MM.1S (cell line): Measurements from ENCODE around the gene CISH.

Source experiments
- EZH2phosphoT487 ChIP-seq: fragments of 300-600 bp; sonication (generic); IDR thresholded peaks from 2 replicates; pipeline ENCODE4 v1.6.1; 2018; ENCODE audit warnings: antibody characterized with exemption, low read length
- TF ChIP-seq, protein P1 (sequence below): fragments of 300-600 bp; sonication (generic); IDR thresholded peaks from 2 replicates; pipeline ENCODE4 v1.5.1; 2016; ENCODE audit warnings: antibody characterized with exemption, low read length, mixed read lengths

DNA sequence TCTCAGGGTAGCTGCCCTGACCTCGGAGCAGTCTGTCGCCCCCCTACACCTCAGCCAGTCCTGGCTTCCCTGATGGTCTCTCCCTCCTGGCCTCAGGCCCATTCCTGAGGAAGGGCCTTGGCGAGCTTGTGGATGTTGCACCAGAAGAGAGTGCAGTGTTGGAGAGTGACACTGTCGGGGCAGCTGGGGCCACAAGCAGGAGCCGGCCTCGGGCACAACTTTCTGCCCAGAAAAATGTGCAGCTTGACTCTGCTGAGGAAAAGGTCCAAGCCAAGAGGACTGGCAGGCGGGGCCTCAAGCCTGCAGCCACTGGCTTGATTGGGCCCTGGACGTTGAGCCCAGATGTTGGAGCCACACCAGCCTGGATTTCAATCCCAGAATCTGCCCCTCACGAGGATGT lies 29.5 kb downstream of the CISH start:
- TF ChIP-seq, protein P1, sequence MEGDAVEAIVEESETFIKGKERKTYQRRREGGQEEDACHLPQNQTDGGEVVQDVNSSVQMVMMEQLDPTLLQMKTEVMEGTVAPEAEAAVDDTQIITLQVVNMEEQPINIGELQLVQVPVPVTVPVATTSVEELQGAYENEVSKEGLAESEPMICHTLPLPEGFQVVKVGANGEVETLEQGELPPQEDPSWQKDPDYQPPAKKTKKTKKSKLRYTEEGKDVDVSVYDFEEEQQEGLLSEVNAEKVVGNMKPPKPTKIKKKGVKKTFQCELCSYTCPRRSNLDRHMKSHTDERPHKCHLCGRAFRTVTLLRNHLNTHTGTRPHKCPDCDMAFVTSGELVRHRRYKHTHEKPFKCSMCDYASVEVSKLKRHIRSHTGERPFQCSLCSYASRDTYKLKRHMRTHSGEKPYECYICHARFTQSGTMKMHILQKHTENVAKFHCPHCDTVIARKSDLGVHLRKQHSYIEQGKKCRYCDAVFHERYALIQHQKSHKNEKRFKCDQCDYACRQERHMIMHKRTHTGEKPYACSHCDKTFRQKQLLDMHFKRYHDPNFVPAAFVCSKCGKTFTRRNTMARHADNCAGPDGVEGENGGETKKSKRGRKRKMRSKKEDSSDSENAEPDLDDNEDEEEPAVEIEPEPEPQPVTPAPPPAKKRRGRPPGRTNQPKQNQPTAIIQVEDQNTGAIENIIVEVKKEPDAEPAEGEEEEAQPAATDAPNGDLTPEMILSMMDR, result no peak
- no peak for TF ChIP-seq EZH2phosphoT487
